Psoas muscle (tissue), 8 donors: ENCODE data around the gene SH3GL1. TPM values are rescaled to one million over a fixed set of nuclear protein-coding genes. Genes with fewer than 3 reads are reported as not detected.

ENCODE experiments used
- ATAC-seq, 4 donors: fragments of 200-7000 bp; cut with Tn5 transposase; one replicate each; pipeline ENCODE4 v1.9.1; 2020; ENCODE audit warnings: moderate library complexity in 3 of 4, mild to moderate bottlenecking in 2 of 4
- DNase-seq, 2 donors: peaks; one replicate each; pipeline ENCODE4 v3.0.0-alpha.2; 2020
- H3K27ac ChIP-seq: fragments of 200-600 bp; one replicate; pipeline ENCODE4 v1.8.0; 2022
- H3K27me3 ChIP-seq, 3 donors: fragments of 200-600 bp in 1 of 3; one replicate each; pipeline versions ENCODE4 v1.6.1 to v1.8.0; 2013 to 2022; ENCODE audit warnings: low read length in 2 of 3, mild to moderate bottlenecking in 2 of 3, moderate library complexity in 1 of 3; ENCODE audit not compliant: insufficient read depth in 3 of 3
- H3K36me3 ChIP-seq, 2 donors: fragments of 200-600 bp in 1 of 2; one replicate each; pipeline versions ENCODE4 v1.6.1 to v1.8.0; 2013 to 2022; ENCODE audit warnings: low read depth in 1 of 2, mild to moderate bottlenecking in 1 of 2, moderate library complexity in 1 of 2; ENCODE audit not compliant: insufficient read depth in 1 of 2
- H3K4me1 ChIP-seq: fragments of 200-600 bp; one replicate; pipeline ENCODE4 v1.8.0; 2022
- H3K4me3 ChIP-seq: fragments of 200-600 bp; one replicate; pipeline ENCODE4 v1.8.0; 2022; ENCODE audit warnings: mild to moderate bottlenecking
- H3K9me3 ChIP-seq: fragments of 200-600 bp; one replicate; pipeline ENCODE4 v1.8.0; 2022
- CTCF ChIP-seq: fragments of 200-600 bp; IDR thresholded peaks from one replicate; pipeline ENCODE4 v1.8.0; 2022; ENCODE audit warnings: antibody characterized with exemption
- WGBS, 3 donors: extraction: QIAGEN DNeasy Blood & Tissue Kit; methylation state at CpG; one replicate each; pipeline versions ENCODE4 v1.1.6 to v1.1.7; 2013; 5-methylcytosine and 5-hydroxymethylcytosine counted together
- intact Hi-C, 2 donors: fragments of 100-400 bp; cut with DNase I; formaldehyde crosslinking; loops; one replicate each; pipeline versions ENCODE4 v1.11.0 to v1.14.2; 2022
- polyA plus RNA-seq, 3 donors: library from polyadenylated mRNA; stranded (reverse); fragments of 200-250 nt; gene quantifications; one replicate each; pipeline ENCODE4 v1.2.3, GENCODE V29; 2013
- total RNA-seq, 4 donors: library from RNA; stranded (reverse); fragmentation: NEBNext Ultra II Directional in 2 of 4; extraction: Animal tissue kit (Norgen Biotek cat#: 25700) in 2 of 4; gene quantifications; one replicate each; pipeline versions ENCODE4 v1.2.1 to v1.2.4, GENCODE V29; 2021 to 2023
- donor health status: healthy with polysubstance abuse.
- donor health status: DM: no; HTN: no; CAD: no; lungs with moderate emphysema.
- donor health status: Bipolar disorder and iron deficiency.
- donor health status: healthy.
- donor health status: DM: yes; HTN: yes; CAD: no.
- donor health status: DM: no; HTN: no; CAD: no.
- donor health status: DM: no; HTN: no; CAD: no.
- donor health status: DM: yes; HTN: yes; CAD: no.

The SH3GL1 gene
- total and polyA plus RNA-seq, 7 donors: 16.0 to 85.6 (median 23.3) TPM

- intact Hi-C loops: no loop called here
- H3K27me3 ChIP-seq: peaks cover 0 to 20% (median 9%) of the 10 kb centered on the region in 3 donors
- ATAC-seq: peak in 3 of 4 donors; percentile 6 to 67 (median 65)
- DNase-seq: peak; percentile 57 to 90
- TF ChIP-seq CTCF: no peak
- H3K4me3 ChIP-seq: peak overlapping the region; percentile 39
- no peaks in the 10 kb centered on the region for H3K4me1 ChIP-seq
- H3K36me3 ChIP-seq: no peaks in the 10 kb centered on the region
- WGBS, 3 donors: 3 to 5% (median 4%) methylated on average over 28 to 30 of the region's 30 CpGs
- H3K27ac ChIP-seq: no peak overlapping the region
- H3K9me3 ChIP-seq: no peaks in the 10 kb centered on the region
These were observed 73.0 kb downstream of the SH3GL1 start for GRCh38 chr19:4327252-4327876.

GRCh38 chr19:4326837-4327251 lies 73.5 kb downstream of the SH3GL1 start:
- Histone ChIP-seq H3K36me3 (no peaks in the 10 kb centered on the region), H3K9me3 (no peaks in the 10 kb centered on the region), H3K4me3 (no peak overlapping the region), H3K4me1 (no peaks in the 10 kb centered on the region), H3K27me3 (peaks cover 0 to 20% (median 9%) of the 10 kb centered on the region in 3 donors), H3K27ac (no peak overlapping the region)
- no peak for DNase-seq
- intact Hi-C loops: no loop called here
- no peak for ATAC-seq
- TF ChIP-seq CTCF: no peak
- 8 to 17% (median 15%) methylated on average over 31 to 33 of the region's 33 CpGs for WGBS, 3 donors

GRCh38 chr19:4326215-4326836 lies 74.0 kb downstream of the SH3GL1 start:
- Histone ChIP-seq H3K9me3 (no peaks in the 10 kb centered on the region), H3K27ac (no peak overlapping the region), H3K36me3 (no peaks in the 10 kb centered on the region), H3K4me1 (no peaks in the 10 kb centered on the region), H3K27me3 (peaks cover 0 to 20% (median 9%) of the 10 kb centered on the region in 3 donors), H3K4me3 (no peak overlapping the region)
- WGBS, 3 donors: 48 to 59% (median 51%) methylated on average over 13 of the region's 13 CpGs
- ATAC-seq (no peak), DNase-seq (no peak)
- intact Hi-C loops: no loop called here
- no peak for TF ChIP-seq CTCF

GRCh38 chr19:4324228-4324627 lies 76.1 kb downstream of the SH3GL1 start:
- no peak for ATAC-seq
- H3K9me3 ChIP-seq: no peaks in the 10 kb centered on the region
- no peaks in the 10 kb centered on the region for H3K36me3 ChIP-seq
- DNase-seq: no peak
- intact Hi-C loops: no loop called here
- H3K27me3 ChIP-seq: peaks cover 0 to 20% (median 9%) of the 10 kb centered on the region in 3 donors
- no peak overlapping the region for H3K27ac ChIP-seq
- H3K4me1 ChIP-seq: no peaks in the 10 kb centered on the region
- TF ChIP-seq CTCF: no peak
- H3K4me3 ChIP-seq: no peak overlapping the region
- 66 to 73% (median 68%) methylated on average over 12 of the region's 12 CpGs for WGBS, 3 donors
